DLD1 (cell line): ENCODE data around the gene CYTH2.
"Not testable (repeated sequence)": the region's sequence is repeated elsewhere in the genome, so short reads cannot be mapped to it uniquely, and the experiment has no call there.

Experiments
- in situ Hi-C: cut with HindIII; loops from 2 replicates; pipeline ENCODE4 v1.10.0; 2017; ENCODE audit warnings: low sequenced_read_pairs

Gene CYTH2

GRCh38 chr19:48475369-48476068, 6.3 kb downstream of the CYTH2 start:
- in situ Hi-C loops = no loop called here

- in situ Hi-C loops = no loop called here
These were observed 7.0 kb downstream of the CYTH2 start for GRCh38 chr19:48476176-48476575.

GRCh38 chr19:48477067-48477685, 8.0 kb downstream of the CYTH2 start:
- in situ Hi-C loops = no loop called here

- in situ Hi-C loops = no loop called here
These were observed 8.6 kb downstream of the CYTH2 start for GRCh38 chr19:48477698-48478338.

- in situ Hi-C loops = no loop called here
These were observed 9.4 kb downstream of the CYTH2 start for GRCh38 chr19:48478339-48479256.

GRCh38 chr19:48479686-48480085, 10.5 kb downstream of the CYTH2 start:
- in situ Hi-C loops = no loop called here

GRCh38 chr19:48480183-48480557, 11.0 kb downstream of the CYTH2 start:
- in situ Hi-C loops = no loop called here

GRCh38 chr19:48480558-48481500, 11.7 kb downstream of the CYTH2 start:
- in situ Hi-C loops = no loop called here

GRCh38 chr19:48481846-48482639, 12.9 kb downstream of the CYTH2 start:
- in situ Hi-C loops = no loop called here

GRCh38 chr19:48483301-48483700, 14.1 kb downstream of the CYTH2 start:
- in situ Hi-C loops = no loop called here

- in situ Hi-C loops = no loop called here
These were observed 15.2 kb downstream of the CYTH2 start for GRCh38 chr19:48484247-48484893.

- in situ Hi-C loops = no loop called here
These were observed 15.9 kb downstream of the CYTH2 start for GRCh38 chr19:48484931-48485612.

GRCh38 chr19:48486706-48487105, 17.5 kb downstream of the CYTH2 start:
- in situ Hi-C loops = not testable (repeated sequence)

- in situ Hi-C loops = no loop called here
These were observed 18.4 kb downstream of the CYTH2 start for GRCh38 chr19:48487544-48487943.

GRCh38 chr19:48487948-48488347, 18.8 kb downstream of the CYTH2 start:
- in situ Hi-C loops = no loop called here

GRCh38 chr19:48488478-48488877, 19.3 kb downstream of the CYTH2 start:
- in situ Hi-C loops = not testable (repeated sequence)

- in situ Hi-C loops = no loop called here
These were observed 20.5 kb downstream of the CYTH2 start for GRCh38 chr19:48489608-48490216.
